Activated T-helper 17 cell treated with anti-CD3 and anti-CD28 coated beads, Interleukin-2, amount 50 U/mL, for 72 hours (primary cell): Measurements from ENCODE around the gene INS. TPM values are rescaled to one million over a fixed set of nuclear protein-coding genes. Genes with fewer than 3 reads are reported as not detected.
A peak's percentile ranks its signal among the peaks of the same experiment; 100 is the strongest.

Experiments
- ATAC-seq: fragments of 150-1000 bp; cut with Tn5 transposase; replicated peaks from 2 replicates; pipeline ENCODE4 v1.10.0; 2021; ENCODE audit warnings: mild to moderate bottlenecking, moderate library complexity
- H3K27ac Mint-ChIP-seq: one replicate; pipeline ENCODE4 v1.8.0; 2022; ENCODE audit warnings: mixed read lengths
- H3K27me3 Mint-ChIP-seq: one replicate; pipeline ENCODE4 v1.8.0; 2022; ENCODE audit warnings: mixed read lengths
- H3K36me3 Mint-ChIP-seq: one replicate; pipeline ENCODE4 v1.8.0; 2022; ENCODE audit warnings: low read depth, mild to moderate bottlenecking, mixed read lengths
- H3K4me1 Mint-ChIP-seq: one replicate; pipeline ENCODE4 v1.8.0; 2022; ENCODE audit warnings: mixed read lengths
- H3K4me3 Mint-ChIP-seq: one replicate; pipeline ENCODE4 v1.8.0; 2022; ENCODE audit warnings: mild to moderate bottlenecking, mixed read lengths
- H3K9me3 Mint-ChIP-seq: one replicate; pipeline ENCODE4 v1.8.0; 2022; ENCODE audit warnings: mixed read lengths
- total RNA-seq, 2 donors: library from RNA; stranded (reverse); gene quantifications; one replicate each; pipeline ENCODE4 v1.2.3, GENCODE V29; 2022

Gene INS
- total RNA-seq, 2 donors from 2014 or later: not detected

GRCh38 chr11:2193099-2193887 lies 32.3 kb upstream of the INS start:
- ATAC-seq: no peak
- H3K4me1 Mint-ChIP-seq: peaks cover 14% of the 10 kb centered on the region
- H3K9me3 Mint-ChIP-seq: no peaks in the 10 kb centered on the region
- no peak overlapping the region for H3K4me3 Mint-ChIP-seq
- peaks cover 23% of the 10 kb centered on the region for H3K27me3 Mint-ChIP-seq
- no peak overlapping the region for H3K27ac Mint-ChIP-seq
- no peaks in the 10 kb centered on the region for H3K36me3 Mint-ChIP-seq

GRCh38 chr11:2192435-2192834 lies 31.4 kb upstream of the INS start:
- no peaks in the 10 kb centered on the region for H3K36me3 Mint-ChIP-seq
- no peak overlapping the region for H3K27ac Mint-ChIP-seq
- H3K4me3 Mint-ChIP-seq: no peak overlapping the region
- ATAC-seq: no peak
- H3K4me1 Mint-ChIP-seq: peaks cover 14% of the 10 kb centered on the region
- peaks cover 23% of the 10 kb centered on the region for H3K27me3 Mint-ChIP-seq
- H3K9me3 Mint-ChIP-seq: no peaks in the 10 kb centered on the region

- H3K27me3 Mint-ChIP-seq: peaks cover 20% of the 10 kb centered on the region
- no peaks in the 10 kb centered on the region for H3K36me3 Mint-ChIP-seq
- no peak overlapping the region for H3K27ac Mint-ChIP-seq
- no peak for ATAC-seq
- H3K4me3 Mint-ChIP-seq: no peak overlapping the region
- H3K4me1 Mint-ChIP-seq: peaks cover 10% of the 10 kb centered on the region
- H3K9me3 Mint-ChIP-seq: no peaks in the 10 kb centered on the region
Measured at GRCh38 chr11:2191883-2192282, 30.9 kb upstream of the INS start.

- Mint-ChIP-seq H3K9me3 (no peaks in the 10 kb centered on the region), H3K4me1 (no peaks in the 10 kb centered on the region), H3K27ac (no peak overlapping the region), H3K27me3 (peaks cover 11% of the 10 kb centered on the region), H3K4me3 (no peak overlapping the region), H3K36me3 (no peaks in the 10 kb centered on the region)
- no peak for ATAC-seq
Measured at GRCh38 chr11:2190657-2191471, 29.9 kb upstream of the INS start.

- Mint-ChIP-seq H3K9me3 (no peaks in the 10 kb centered on the region), H3K4me1 (no peaks in the 10 kb centered on the region), H3K4me3 (no peak overlapping the region), H3K36me3 (no peaks in the 10 kb centered on the region), H3K27me3 (peaks cover 13% of the 10 kb centered on the region), H3K27ac (no peak overlapping the region)
- no peak for ATAC-seq
Measured at GRCh38 chr11:2189938-2190656, 29.1 kb upstream of the INS start.

GRCh38 chr11:2188745-2189144 lies 27.7 kb upstream of the INS start:
- peaks cover 18% of the 10 kb centered on the region for H3K27me3 Mint-ChIP-seq
- no peaks in the 10 kb centered on the region for H3K36me3 Mint-ChIP-seq
- H3K9me3 Mint-ChIP-seq: no peaks in the 10 kb centered on the region
- H3K4me1 Mint-ChIP-seq: no peaks in the 10 kb centered on the region
- no peak for ATAC-seq
- H3K27ac Mint-ChIP-seq: no peak overlapping the region
- no peak overlapping the region for H3K4me3 Mint-ChIP-seq

GRCh38 chr11:2187280-2187707 lies 26.3 kb upstream of the INS start:
- Mint-ChIP-seq H3K4me3 (no peak overlapping the region), H3K36me3 (no peaks in the 10 kb centered on the region), H3K27ac (no peak overlapping the region), H3K4me1 (peaks cover 4% of the 10 kb centered on the region), H3K9me3 (no peaks in the 10 kb centered on the region), H3K27me3 (peaks cover 21% of the 10 kb centered on the region)
- no peak for ATAC-seq

GRCh38 chr11:2186669-2187279 lies 25.8 kb upstream of the INS start:
- Mint-ChIP-seq H3K27me3 (peaks cover 21% of the 10 kb centered on the region), H3K4me1 (peaks cover 4% of the 10 kb centered on the region), H3K36me3 (no peaks in the 10 kb centered on the region), H3K9me3 (no peaks in the 10 kb centered on the region), H3K27ac (no peak overlapping the region), H3K4me3 (no peak overlapping the region)
- peak; percentile 57 for ATAC-seq

GRCh38 chr11:2185324-2186085 lies 24.5 kb upstream of the INS start:
- H3K4me3 Mint-ChIP-seq: no peak overlapping the region
- no peak for ATAC-seq
- no peak overlapping the region for H3K27ac Mint-ChIP-seq
- H3K27me3 Mint-ChIP-seq: peaks cover 16% of the 10 kb centered on the region
- H3K9me3 Mint-ChIP-seq: no peaks in the 10 kb centered on the region
- peaks cover 4% of the 10 kb centered on the region for H3K4me1 Mint-ChIP-seq
- no peaks in the 10 kb centered on the region for H3K36me3 Mint-ChIP-seq

GRCh38 chr11:2182692-2183474 lies 21.9 kb upstream of the INS start:
- peaks cover 10% of the 10 kb centered on the region for H3K27me3 Mint-ChIP-seq
- H3K9me3 Mint-ChIP-seq: no peaks in the 10 kb centered on the region
- H3K27ac Mint-ChIP-seq: no peak overlapping the region
- H3K36me3 Mint-ChIP-seq: no peaks in the 10 kb centered on the region
- ATAC-seq: no peak
- no peak overlapping the region for H3K4me3 Mint-ChIP-seq
- peaks cover 4% of the 10 kb centered on the region for H3K4me1 Mint-ChIP-seq

GRCh38 chr11:2182075-2182474 lies 21.1 kb upstream of the INS start:
- no peaks in the 10 kb centered on the region for H3K36me3 Mint-ChIP-seq
- no peak overlapping the region for H3K27ac Mint-ChIP-seq
- ATAC-seq: no peak
- peaks cover 10% of the 10 kb centered on the region for H3K27me3 Mint-ChIP-seq
- peaks cover 4% of the 10 kb centered on the region for H3K4me1 Mint-ChIP-seq
- H3K4me3 Mint-ChIP-seq: no peak overlapping the region
- no peaks in the 10 kb centered on the region for H3K9me3 Mint-ChIP-seq

GRCh38 chr11:2180789-2181370 lies 19.9 kb upstream of the INS start:
- no peak overlapping the region for H3K27ac Mint-ChIP-seq
- peaks cover 10% of the 10 kb centered on the region for H3K27me3 Mint-ChIP-seq
- H3K4me1 Mint-ChIP-seq: peaks cover 4% of the 10 kb centered on the region
- no peaks in the 10 kb centered on the region for H3K36me3 Mint-ChIP-seq
- H3K9me3 Mint-ChIP-seq: no peaks in the 10 kb centered on the region
- no peak overlapping the region for H3K4me3 Mint-ChIP-seq
- ATAC-seq: no peak

GRCh38 chr11:2180347-2180746 lies 19.3 kb upstream of the INS start:
- Mint-ChIP-seq H3K9me3 (no peaks in the 10 kb centered on the region), H3K36me3 (no peaks in the 10 kb centered on the region), H3K27ac (no peak overlapping the region), H3K4me1 (peaks cover 4% of the 10 kb centered on the region), H3K4me3 (no peak overlapping the region), H3K27me3 (peaks cover 10% of the 10 kb centered on the region)
- ATAC-seq: no peak
